Neural progenitor cell (in vitro differentiated cells): ENCODE data around the gene STEAP1B. TPM values are rescaled to one million over a fixed set of nuclear protein-coding genes. Genes with fewer than 3 reads are reported as not detected.

Source experiments
- DNase-seq: peaks from one replicate; pipeline ENCODE4 v3.0.0-alpha.2; 2016; ENCODE audit warnings: low spot score
- H2AFZ ChIP-seq: fragments of 200-600 bp; sonication (generic); replicated peaks from 2 replicates; pipeline ENCODE4 v1.6.1; 2016; ENCODE audit warnings: antibody characterized with exemption
- H3F3A ChIP-seq: fragments of 200-600 bp; sonication (generic); 2 replicates; pipeline ENCODE4 v1.6.1; 2016; ENCODE audit warnings: antibody characterized with exemption, low read depth
- H3K27ac ChIP-seq: fragments of 200-600 bp; sonication (generic); 2 replicates; pipeline ENCODE4 v1.5.1; 2016; ENCODE audit warnings: mild to moderate bottlenecking
- H3K27me3 ChIP-seq: fragments of 200-600 bp; sonication (generic); 2 replicates; pipeline ENCODE4 v1.6.1; 2016; ENCODE audit warnings: mild to moderate bottlenecking, moderate library complexity
- H3K36me3 ChIP-seq: fragments of 200-600 bp; sonication (generic); 2 replicates; pipeline ENCODE4 v1.5.1; 2016
- H3K4me1 ChIP-seq: fragments of 200-600 bp; sonication (generic); 2 replicates; pipeline ENCODE4 v1.6.1; 2016; ENCODE audit warnings: mixed run types
- H3K4me2 ChIP-seq: fragments of 200-600 bp; sonication (generic); 2 replicates; pipeline ENCODE4 v1.6.1; 2016
- H3K4me3 ChIP-seq: fragments of 200-600 bp; sonication (generic); 2 replicates; pipeline ENCODE4 v1.5.1; 2016
- H3K79me2 ChIP-seq: fragments of 200-600 bp; sonication (generic); 2 replicates; pipeline ENCODE4 v1.6.1; 2016; ENCODE audit warnings: low read depth
- H3K9ac ChIP-seq: fragments of 200-600 bp; sonication (generic); 2 replicates; pipeline ENCODE4 v1.6.1; 2016
- H3K9me3 ChIP-seq: fragments of 200-600 bp; sonication (generic); 2 replicates; pipeline ENCODE4 v1.5.1; 2016; ENCODE audit warnings: low read depth
- H4K20me1 ChIP-seq: fragments of 200-600 bp; sonication (generic); 2 replicates; pipeline ENCODE4 v1.6.1; 2016; ENCODE audit warnings: low read depth
- H3K27ac Mint-ChIP-seq: 3 replicates; pipeline ENCODE4 v1.8.0; 2021; ENCODE audit warnings: mixed read lengths
- H3K27me3 Mint-ChIP-seq: 2 replicates; pipeline ENCODE4 v1.8.0; 2022; ENCODE audit warnings: low read depth, mild to moderate bottlenecking, inconsistent platforms, moderate library complexity, mixed read lengths; ENCODE audit not compliant: insufficient read depth
- H3K36me3 Mint-ChIP-seq: 3 replicates; pipeline ENCODE4 v1.8.0; 2021; ENCODE audit warnings: mixed read lengths
- H3K4me1 Mint-ChIP-seq: 3 replicates; pipeline ENCODE4 v1.8.0; 2021; ENCODE audit warnings: mixed read lengths
- H3K4me3 Mint-ChIP-seq: 3 replicates; pipeline ENCODE4 v1.8.0; 2021; ENCODE audit warnings: mild to moderate bottlenecking, moderate library complexity, mixed read lengths
- H3K9me3 Mint-ChIP-seq: 3 replicates; pipeline ENCODE4 v1.8.0; 2020; ENCODE audit warnings: mixed read lengths
- CTCF ChIP-seq: fragments of 200-600 bp; sonication (generic); IDR thresholded peaks from 2 replicates; pipeline ENCODE4 v1.5.1; 2017; ENCODE audit warnings: antibody characterized with exemption, mild to moderate bottlenecking
- EZH2 ChIP-seq: fragments of 200-600 bp; sonication (generic); IDR thresholded peaks from 2 replicates; pipeline ENCODE4 v1.6.1; 2017; ENCODE audit warnings: antibody characterized with exemption, mild to moderate bottlenecking, moderate library complexity
- EZH2phosphoT487 ChIP-seq: fragments of 200-600 bp; sonication (generic); IDR thresholded peaks from 2 replicates; pipeline ENCODE4 v1.6.1; 2017; ENCODE audit warnings: antibody characterized with exemption
- total RNA-seq: library from RNA; depleted of rRNA; stranded (reverse); fragments of >200 nt; gene quantifications from 2 replicates; pipeline ENCODE4 v1.2.3, GENCODE V29; 2015; ENCODE audit warnings: low replicate concordance

Gene STEAP1B
- total RNA-seq, 1 donor from 2014 or later, result 1.6 TPM

GRCh38 chr7:22414424-22414823 lies 85.6 kb downstream of the STEAP1B start:
- H4K20me1 ChIP-seq, result no peaks in the 10 kb centered on the region
- DNase-seq, result no peak
- H3K27ac Mint-ChIP-seq, result no peak overlapping the region
- no peaks in the 10 kb centered on the region for H3K9me3 ChIP-seq
- peaks cover 2% of the 10 kb centered on the region for H3K27me3 Mint-ChIP-seq
- peaks cover 11% of the 10 kb centered on the region for H3K4me1 ChIP-seq
- H3F3A ChIP-seq, result peaks cover 10% of the 10 kb centered on the region
- TF ChIP-seq EZH2, result no peak
- TF ChIP-seq EZH2phosphoT487, result no peak
- no peak for TF ChIP-seq CTCF
- H3K27ac ChIP-seq, result no peak overlapping the region
- H3K9ac ChIP-seq, result no peak overlapping the region
- no peak overlapping the region for H3K4me2 ChIP-seq
- no peak overlapping the region for H2AFZ ChIP-seq
- H3K36me3 Mint-ChIP-seq, result peaks cover 3% of the 10 kb centered on the region
- no peaks in the 10 kb centered on the region for H3K9me3 Mint-ChIP-seq
- H3K36me3 ChIP-seq, result no peaks in the 10 kb centered on the region
- no peaks in the 10 kb centered on the region for H3K27me3 ChIP-seq
- H3K4me1 Mint-ChIP-seq, result no peaks in the 10 kb centered on the region
- H3K4me3 Mint-ChIP-seq, result no peak overlapping the region
- no peaks in the 10 kb centered on the region for H3K79me2 ChIP-seq
- no peak overlapping the region for H3K4me3 ChIP-seq

- Histone ChIP-seq H3K4me1 (peaks cover 11% of the 10 kb centered on the region), H2AFZ (no peak overlapping the region), H3K79me2 (no peaks in the 10 kb centered on the region), H3K27ac (no peak overlapping the region), H3K9me3 (no peaks in the 10 kb centered on the region), H3K4me3 (no peak overlapping the region), H4K20me1 (no peaks in the 10 kb centered on the region), H3K27me3 (no peaks in the 10 kb centered on the region), H3K36me3 (no peaks in the 10 kb centered on the region), H3F3A (peaks cover 10% of the 10 kb centered on the region), H3K4me2 (no peak overlapping the region), H3K9ac (no peak overlapping the region)
- Mint-ChIP-seq H3K9me3 (no peaks in the 10 kb centered on the region), H3K27ac (no peak overlapping the region), H3K27me3 (peaks cover 2% of the 10 kb centered on the region), H3K36me3 (no peaks in the 10 kb centered on the region), H3K4me3 (no peak overlapping the region), H3K4me1 (no peaks in the 10 kb centered on the region)
- TF ChIP-seq CTCF (no peak), EZH2 (no peak), EZH2phosphoT487 (no peak)
- no peak for DNase-seq
These were observed 86.8 kb downstream of the STEAP1B start for GRCh38 chr7:22413211-22413610.

DNA sequence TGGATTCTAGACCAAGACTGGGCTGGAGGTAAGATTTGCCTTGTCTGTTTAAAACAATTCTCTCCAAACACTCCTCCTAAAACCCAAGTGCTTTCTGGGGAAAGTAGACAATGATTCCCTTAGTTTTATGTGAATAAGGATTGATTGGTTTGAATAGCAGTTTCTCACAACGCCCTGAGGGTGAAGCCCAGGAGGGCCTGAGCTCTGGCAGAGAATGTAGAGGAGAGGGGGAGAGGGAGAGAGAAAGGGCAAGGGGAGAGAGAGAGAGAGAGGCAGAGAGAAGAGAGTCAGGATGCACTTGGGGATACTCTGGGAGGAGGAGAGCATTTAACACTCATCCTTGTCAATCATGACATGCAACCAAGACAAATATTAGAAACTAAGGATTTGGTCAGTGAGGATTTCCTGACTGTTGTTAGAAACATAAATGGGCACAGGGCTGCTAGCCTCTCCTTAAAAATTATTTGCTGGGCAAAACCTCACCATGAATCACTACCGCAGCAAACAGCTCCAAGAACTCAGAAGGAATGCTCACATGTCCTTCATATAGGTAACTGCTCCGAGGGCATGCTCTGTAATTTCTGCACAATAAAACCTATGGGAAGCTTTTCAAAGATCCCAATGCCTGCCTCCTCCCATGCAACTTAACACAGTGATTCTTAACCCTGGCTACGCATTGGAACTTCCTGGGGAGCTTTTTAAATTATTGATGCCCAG lies 87.9 kb downstream of the STEAP1B start:
- Histone ChIP-seq H3K79me2 (no peaks in the 10 kb centered on the region), H3K27ac (no peak overlapping the region), H3K4me3 (no peak overlapping the region), H3K4me2 (no peak overlapping the region), H3K9ac (no peak overlapping the region), H3K36me3 (no peaks in the 10 kb centered on the region), H3K4me1 (peaks cover 11% of the 10 kb centered on the region), H3F3A (peaks cover 10% of the 10 kb centered on the region), H3K27me3 (no peaks in the 10 kb centered on the region), H4K20me1 (no peaks in the 10 kb centered on the region), H3K9me3 (no peaks in the 10 kb centered on the region), H2AFZ (peak overlapping the region; percentile 79)
- no peak overlapping the region for H3K4me3 Mint-ChIP-seq
- H3K36me3 Mint-ChIP-seq, result no peaks in the 10 kb centered on the region
- no peak for DNase-seq
- H3K27me3 Mint-ChIP-seq, result peaks cover 2% of the 10 kb centered on the region
- H3K27ac Mint-ChIP-seq, result no peak overlapping the region
- H3K9me3 Mint-ChIP-seq, result no peaks in the 10 kb centered on the region
- no peaks in the 10 kb centered on the region for H3K4me1 Mint-ChIP-seq
- TF ChIP-seq EZH2phosphoT487 (no peak), CTCF (no peak), EZH2 (no peak)
